ENCODE data around the gene INS.
"Not testable (repeated sequence)": the region's sequence is repeated elsewhere in the genome, so short reads cannot be mapped to it uniquely, and the experiment has no call there.

INS gene

DNA sequence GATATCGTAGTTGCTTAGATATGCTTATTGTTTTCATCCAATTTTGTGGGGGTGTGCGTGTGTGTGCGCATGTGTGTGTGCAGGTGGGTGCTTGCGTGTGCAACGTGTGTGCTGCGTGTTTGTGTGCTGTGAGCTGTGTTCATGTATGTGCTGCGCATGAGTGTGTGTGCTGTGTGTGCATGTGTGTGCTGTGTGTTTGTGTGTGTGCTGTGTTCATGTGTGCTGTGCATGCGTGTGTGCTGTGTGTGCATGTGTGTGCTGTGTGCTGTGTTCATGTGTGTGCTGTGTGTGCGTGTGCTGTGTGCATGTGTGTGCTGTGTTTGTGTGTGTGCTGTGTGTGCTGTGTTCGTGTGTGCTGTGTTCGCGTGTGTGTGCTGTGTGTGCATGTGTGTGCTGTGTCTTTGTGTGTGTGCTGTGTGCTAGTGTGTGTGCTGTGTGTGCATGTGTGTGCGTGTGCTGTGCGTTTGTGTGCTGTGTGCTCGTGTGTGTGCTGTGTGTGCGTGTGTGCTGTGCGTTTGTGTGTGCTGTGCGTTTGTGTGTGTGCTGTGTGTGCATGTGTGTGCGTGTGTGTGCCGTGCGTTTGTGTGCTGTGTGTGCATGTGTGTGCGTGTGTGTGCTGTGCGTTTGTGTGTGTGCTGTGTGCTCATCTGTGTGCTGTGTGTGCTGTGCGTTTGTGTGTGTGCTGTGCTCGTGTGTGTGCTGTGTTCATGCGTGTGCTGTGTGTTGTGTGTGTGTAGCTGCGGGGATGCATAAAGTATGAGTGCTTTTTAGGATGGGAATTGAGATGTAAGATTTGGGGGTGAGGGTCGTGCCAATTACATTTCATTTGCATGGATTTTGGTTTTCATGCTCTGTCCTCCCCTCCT is 29.4 kb downstream of the INS start:
- DNase-seq (ENCODE audit: low spot score): no peak

DNA sequence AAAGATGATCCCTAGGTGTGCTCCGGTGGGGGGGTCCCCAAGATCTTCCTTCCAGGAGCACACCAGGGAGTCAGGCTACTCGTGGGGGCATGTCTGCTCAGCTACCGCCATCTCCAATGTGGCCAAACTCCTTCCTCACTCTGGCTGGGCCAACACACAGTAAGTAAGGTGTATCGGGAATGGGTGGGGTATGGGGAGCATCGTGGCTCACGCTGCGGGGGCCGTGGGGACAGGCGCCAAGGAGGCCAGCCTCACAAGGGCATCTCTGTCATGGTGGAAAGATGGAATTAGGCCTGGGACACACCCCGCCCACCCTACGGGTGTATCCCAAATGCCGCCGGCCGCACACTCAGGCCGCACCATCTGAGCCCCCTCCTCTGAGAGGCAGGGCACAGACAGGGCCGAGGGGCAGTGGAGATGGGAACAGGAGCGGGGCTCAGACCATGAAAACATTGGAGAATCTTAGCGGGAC is 30.1 kb downstream of the INS start:
- DNase-seq (ENCODE audit: low spot score): no peak

DNA sequence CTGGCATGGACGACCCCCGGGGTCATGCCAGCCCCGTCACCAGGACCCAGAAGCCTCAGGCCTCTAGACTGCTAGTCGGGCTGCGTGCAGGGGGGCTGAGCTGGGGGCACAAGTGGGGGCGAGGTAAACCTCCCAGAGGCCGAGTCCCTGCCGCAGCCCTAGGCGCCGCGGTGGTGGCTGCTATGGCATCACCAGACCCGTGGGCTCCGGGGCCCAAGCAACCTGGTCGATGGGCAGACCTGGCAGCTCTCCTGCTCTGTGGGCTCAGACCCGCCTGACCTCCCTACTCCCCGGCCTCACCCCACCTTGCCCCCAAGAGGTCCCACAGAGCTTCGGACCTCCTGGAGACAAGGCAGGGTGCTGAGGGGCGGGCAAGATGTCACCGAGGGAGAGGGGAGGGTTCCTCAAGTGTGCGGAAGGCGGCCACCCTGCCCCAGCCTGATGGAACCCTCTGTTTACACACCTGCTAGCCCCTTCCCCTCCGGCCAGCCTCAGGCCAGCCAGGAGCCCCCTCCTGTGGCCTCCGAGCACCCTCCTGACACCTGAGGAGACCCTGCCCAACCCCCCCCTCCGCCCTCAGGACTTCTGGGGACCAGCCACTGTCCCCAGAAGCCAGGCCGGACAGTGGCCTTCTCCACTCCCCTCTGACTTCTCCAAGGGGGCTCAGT is 31.2 kb downstream of the INS start:
- no peak for DNase-seq (ENCODE audit: low spot score)

DNA sequence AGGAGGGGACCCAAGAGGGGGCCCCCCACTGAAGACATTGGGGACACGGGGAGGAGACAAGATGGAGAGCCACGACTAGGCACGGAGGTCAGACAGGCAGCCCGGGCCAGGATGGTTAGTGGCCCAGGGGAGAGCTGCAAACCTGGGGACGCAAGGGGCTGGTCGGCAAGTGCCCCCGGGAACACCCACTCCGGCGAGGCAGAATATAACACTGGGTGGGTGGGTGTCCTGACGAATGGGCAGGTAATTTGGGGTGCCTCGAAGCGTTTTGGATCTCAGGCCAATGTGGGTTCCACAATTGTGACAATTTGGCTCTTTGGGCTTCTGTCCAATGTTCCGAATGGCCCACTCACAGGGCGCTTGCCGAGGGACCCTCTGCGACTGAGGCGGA is 31.7 kb downstream of the INS start:
- DNase-seq (ENCODE audit: low spot score): no peak

DNA sequence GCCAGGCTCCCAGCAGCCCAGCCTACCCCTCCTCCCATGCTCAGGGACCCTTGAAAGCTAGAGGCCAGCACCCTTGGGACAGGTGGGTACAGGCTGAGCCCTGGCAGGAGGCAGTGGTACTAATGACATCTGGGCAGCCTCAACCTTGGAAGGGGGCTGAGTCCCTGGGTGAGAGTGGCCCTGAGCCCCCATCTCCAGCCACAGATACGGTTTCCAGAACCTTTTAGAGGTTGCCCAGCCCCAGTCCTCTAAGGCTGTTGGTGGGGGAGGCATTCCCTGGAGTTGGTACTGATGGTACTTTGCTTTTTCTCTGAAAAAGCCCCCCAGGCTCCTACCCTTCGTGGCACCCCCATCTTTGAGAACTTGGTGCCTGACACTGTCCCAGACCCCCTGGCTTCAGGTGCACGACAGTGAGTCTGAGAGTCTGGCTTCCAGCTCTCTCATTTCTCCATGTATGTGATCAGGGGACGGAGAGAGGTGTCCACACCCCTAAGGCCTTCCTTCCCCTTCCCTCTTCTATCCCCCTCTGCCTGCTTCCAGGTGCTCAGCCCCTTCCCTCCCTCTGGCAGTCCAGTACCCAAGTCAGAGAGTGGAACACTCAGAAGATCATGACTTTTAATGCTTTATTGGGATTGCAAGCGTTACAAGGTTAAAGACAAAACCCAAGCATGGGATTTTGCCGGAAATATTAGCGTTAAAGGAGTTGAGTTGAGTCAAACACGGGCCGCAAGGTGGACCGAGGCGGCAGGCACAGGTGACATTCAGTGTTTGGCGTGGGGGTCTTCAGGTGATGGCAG is 32.3 kb downstream of the INS start:
- no peak for DNase-seq (ENCODE audit: low spot score)

DNA sequence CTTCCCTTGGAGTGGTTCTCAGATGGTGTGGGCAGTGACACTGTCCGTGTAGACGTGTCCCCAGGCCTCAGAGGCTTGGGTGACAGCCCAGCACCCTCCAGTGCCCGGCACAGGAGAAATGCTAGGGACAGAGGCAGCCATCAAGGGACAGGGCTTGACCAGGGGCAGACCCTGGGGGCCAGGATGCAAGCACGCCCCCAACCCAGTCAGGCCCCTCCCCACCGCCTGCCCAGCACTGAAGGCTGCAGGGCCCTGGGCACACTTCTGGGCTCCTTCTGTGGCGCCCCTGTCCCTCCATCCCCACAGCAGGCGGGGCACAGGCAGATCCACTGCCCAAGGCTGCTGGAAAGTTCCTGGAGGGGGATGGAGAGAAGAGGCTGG is 32.9 kb downstream of the INS start:
- DNase-seq (ENCODE audit: low spot score): peak; percentile 31

DNA sequence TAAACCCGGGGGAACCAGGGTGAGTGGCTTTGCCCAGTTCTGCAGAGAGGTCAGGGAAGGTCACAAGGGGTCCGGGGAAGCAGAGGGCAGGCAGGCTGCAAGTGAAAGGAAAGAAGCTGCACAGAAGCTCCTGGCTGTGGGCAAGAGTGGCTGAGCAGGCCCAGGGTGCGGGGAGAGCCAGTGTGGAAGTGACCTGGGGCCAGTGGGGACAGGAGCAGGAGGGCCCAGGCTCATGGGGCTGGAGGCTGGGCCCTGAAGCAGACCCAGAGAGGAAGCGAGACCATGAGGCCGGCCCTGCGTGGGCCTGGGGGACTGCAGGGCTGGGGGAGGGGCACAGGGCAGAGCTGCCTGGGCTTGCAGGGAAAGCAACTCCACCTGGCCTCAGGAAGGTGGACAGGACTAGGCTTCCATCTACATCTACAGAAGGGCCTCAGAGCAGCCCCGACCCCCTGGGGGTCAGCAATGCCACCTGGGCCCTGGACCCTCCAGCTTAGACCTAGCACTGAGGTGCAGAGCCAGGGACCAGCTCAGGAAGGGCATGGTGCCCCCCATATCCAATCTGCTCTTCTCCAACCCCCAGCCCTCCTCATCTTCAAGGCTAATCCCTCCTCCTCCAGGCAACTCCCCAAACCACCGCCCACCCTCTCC is 33.4 kb downstream of the INS start:
- no peak for DNase-seq (ENCODE audit: low spot score)

DNA sequence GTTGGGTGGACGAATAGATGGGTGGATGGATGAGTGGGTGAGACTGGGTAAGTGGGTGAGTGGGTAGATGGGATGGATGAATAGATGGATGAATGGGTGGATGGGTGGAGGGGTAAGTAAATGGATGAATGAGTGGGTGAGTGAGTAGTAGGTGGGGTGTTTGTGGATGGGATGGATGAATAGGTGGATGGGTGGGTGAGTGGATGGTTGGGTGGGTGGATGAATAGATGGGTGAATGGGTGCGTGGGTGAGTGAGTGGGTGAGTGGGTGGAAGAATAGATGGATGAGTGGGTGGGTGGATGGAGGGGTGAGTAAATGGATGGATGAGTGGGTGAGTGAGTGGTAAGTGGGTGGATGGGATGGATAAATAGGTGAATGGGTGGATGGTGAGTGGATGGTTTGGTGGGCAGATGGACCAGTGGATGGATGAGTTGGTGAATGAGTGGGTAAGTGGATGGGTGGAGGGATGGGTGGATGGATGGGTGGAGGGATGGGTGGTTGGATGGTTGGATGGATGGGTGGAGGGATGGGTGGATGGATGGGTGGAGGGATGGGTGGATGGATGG is 34.4 kb downstream of the INS start:
- DNase-seq (ENCODE audit: low spot score): no peak

DNA sequence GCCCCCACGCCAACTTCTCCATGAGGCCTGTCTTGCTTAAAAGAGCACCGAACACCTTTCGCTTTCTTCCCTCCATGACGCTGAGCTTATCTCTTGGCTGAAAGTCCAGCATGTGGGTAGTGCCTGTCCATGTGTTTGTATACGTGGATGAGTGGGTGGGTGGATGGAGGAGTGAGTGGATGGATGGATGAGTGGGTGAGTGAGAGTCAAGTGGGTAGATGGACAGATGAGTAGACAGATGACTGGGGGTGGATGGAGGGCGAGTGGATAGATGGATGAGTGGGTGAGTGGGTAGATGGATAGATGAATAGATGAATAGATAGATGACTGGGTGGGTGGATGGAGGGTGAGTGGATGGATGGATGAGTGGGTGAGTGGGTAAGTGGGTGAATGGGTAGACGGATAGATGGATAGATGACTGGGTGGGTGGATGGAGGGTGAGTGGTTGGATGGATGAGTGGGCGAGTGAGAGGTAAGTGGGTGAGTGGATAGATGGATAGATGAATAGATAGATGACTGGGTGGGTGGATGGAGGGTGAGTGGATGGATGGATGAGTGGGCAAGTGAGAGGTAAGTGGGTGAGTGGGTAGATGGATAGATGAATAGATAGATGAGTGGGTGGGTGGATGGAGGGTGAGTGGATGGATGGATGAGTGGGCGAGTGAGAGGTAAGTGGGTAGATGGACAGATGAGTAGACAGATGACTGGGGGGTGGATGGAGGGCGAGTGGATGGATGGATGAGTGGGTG is 36.1 kb downstream of the INS start:
- not testable (repeated sequence) for DNase-seq (ENCODE audit: low spot score)

DNA sequence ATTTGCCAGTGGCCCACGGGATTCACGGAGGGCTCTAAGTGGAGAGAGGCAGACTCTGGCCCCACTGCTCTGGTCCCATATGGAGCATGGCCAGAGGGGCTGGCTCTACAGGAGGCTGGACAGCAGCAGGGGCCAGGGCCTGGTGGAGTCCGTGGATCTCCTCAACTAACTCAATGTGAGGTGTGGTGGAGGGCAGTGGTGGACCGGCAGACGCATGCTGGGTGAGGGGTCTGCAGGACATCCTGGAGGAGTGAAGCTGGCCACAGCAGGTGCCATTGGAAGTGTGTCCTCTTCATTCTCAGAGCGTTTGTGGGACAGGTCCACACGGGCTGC is 37.4 kb downstream of the INS start:
- DNase-seq (ENCODE audit: low spot score): no peak

DNA sequence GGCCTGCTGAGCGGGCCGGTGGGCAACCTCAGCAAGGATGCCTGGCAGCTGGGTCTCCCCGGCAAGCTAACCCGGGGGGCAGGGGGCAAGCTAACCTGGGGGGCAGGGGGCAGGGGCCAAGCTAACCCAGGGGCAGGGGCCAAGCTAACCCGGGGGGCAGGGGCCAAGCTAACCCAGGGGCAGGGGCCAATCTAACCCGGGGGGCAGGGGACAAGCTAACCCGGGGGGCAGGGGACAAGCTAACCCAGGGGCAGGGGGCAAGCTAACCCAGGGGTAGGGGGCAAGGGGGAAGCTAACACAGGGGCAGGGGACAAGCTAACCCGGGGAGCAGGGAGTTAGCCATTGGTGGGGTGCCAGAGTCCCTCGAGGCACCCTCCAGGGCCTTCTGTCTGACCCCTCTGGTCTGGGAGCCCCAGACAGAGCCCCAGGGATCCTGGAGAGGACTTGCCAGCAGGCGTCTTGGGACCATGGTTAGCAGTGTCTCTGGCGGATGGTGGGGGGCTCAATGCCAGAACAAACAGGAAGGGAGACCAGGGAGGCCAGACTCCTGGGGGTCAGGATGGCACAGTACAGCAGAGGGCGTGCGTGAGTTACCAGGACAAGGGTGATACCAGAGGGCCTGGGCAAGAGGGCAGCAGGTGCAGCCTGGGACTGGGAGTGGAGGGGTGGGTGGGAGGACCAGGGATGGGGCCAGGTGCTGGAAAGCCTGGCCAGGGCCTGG is 37.9 kb downstream of the INS start:
- DNase-seq (ENCODE audit: low spot score): no peak

DNA sequence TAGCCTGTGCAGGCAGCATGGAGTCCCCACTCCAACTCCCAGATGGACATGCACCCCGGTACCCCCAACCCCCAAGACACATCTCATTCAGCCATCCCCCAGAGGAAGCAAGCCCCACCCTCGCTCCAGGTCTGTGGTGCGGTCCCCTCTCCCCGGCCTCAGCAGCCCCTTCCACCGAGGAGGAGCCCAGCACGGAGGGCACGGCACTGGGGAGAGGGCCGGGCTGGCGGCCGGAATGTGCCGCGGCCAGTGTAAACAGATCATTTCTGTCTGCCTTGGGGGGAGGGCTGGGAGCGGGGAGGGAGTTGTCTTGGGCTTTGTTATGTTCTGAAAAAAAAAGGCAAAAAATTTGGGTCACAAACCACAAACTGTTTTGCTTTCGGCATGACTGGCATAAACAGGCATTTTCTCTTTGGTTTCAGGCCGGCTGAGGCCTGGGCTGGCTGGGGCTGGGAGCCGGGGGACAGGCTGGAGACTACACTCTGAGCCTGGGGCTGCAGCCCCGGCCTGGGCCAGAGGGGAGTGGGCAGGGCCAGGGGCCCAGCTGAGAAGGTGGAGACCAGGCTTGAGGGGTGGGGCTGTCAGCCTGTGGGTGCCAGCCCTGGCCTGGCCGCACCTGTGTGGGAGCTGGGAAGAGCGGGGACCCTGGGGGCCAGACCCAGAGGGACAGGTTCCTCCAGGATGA is 38.6 kb downstream of the INS start:
- peak; percentile 69 for DNase-seq (ENCODE audit: low spot score)

DNA sequence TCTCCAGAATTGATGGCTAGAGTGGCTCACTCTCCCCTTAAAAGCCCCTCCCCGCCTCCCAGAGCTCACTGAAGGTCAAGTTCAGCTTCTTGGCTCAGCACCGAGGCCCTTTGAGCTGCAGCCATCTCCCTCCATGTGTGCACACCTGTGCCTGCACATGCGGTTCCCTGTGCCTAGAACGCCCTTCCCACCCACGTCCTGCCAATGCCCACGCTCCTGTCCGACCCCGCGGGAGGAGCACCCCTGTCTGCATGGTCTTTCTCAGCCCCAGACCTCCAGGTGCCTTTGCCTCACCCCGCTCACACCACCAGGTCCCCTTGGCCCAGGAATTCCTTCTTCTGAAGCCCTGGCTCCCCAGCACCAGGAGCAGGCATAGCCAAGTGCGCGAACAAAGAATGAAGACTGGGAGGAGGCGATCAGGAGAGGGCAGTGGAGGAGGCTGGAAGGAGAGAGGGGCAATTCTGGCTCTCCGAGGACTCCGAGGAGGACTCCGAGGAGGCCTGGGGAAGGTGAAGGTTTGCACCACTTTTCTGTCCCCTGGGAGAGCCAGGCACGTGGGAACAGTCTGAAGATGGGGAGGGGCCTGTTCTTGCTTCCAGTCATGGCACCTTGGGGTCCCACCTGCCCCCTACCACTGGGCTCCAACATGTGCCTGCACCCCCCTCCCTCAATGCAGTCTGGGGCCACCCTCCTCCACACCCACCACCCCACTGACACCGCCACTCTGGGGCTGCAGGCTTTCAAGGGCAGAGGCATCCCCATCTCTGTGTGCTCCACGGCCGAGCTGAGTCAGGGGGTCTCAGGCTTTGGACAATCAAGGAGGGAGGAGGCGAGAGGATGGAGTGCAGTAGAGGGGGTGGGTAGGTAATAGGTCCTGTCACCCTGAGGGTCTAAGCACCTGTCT is 39.5 kb downstream of the INS start:
- no peak for DNase-seq (ENCODE audit: low spot score)

DNA sequence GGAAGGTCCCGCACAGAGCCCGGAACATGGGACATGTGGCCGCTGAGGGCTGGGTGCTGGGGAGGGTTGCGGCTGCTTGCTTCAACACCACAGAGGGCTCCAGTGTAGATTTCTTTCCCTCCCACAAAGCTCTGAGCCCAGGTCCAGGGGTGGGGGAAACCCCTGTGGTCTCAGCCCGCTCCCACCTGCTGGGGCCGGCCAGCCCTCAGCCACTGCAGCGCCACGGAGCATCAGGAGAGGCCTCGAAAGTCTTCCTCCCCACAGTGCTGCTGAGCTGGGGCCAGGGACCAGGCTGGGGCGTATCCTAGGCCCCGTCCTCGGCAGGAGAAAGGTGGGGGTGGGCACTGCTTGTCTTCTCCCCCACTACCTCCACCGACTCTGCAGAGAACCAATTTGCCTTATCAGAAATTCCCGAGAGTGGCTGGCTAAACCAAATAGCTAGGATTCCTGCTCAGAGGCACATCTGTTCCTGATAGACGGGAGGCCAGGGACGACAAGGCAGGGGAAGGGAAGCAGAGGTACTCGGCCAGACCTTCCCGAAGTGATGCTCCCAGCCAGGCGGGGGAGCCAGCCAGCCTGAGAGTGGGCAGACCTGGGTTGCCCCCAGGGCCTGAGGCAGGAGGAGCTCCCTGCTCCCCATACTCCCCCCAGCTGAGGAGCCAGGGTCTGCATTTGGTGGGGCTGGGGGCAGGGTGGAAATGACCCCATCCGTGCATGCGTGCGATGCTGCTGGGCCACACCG is 40.5 kb downstream of the INS start:
- DNase-seq (ENCODE audit: low spot score): peak; percentile 74

DNA sequence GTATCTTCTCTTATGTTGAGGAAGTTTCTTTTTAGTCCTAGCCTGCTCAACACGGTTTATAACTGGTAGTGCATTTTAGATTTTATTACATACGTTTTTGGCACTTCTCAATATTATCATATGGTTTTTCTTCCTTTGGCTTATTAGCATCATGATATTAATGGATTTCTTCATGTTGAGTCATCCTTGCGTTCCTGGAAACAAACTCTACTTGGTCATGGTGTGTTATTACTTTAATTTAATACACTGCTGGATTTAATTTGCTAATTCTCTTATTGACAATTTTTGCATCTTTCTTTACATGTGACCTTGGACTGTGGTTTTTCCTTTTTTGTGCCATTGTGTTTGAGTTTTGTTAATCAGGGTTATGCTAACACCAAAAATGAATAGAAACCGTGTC is 42.3 kb downstream of the INS start:
- DNase-seq (ENCODE audit: low spot score): no peak

DNA sequence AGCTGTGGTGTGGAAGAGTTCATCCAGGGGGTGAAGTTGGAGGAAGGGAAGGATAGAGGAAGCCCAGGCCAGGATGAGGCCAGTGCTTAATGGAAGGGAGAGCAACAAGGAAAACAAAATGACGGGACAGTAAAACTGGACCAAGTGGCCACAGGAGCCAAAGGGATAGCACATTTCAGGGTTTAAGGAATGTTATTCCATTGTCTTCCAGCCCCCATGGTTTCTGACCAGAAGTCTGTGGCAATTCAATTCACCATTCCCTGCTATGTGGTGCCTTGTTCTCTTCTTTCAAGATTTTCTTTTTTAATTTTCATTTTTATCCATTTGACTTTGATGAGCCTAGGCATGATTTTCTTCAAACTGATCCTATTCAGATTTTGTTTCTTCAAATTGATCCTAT is 44.3 kb downstream of the INS start:
- no peak for DNase-seq (ENCODE audit: low spot score)

DNA sequence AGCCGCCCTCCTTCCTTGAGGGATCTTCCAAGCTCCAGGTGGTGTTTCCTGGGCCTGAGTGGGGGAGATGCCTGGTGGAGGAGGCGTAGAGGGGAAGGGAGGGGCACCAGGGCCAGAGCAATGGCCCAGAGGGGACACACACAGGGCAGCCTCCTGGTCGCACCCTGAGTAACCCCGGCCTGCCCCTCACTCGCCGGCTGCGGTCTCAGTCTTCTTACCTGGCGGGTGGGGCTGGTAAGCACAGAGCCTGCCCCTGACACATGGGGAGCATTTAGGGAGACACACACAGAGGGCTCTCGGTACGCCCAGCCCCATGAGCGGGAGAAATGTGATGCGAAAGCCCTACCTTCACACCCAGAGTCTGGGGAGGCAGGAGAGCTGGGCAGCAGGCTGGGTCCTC is 45.7 kb downstream of the INS start:
- no peak for DNase-seq (ENCODE audit: low spot score)
